HG03103 (cell line): ENCODE measurements around the gene TRRAP.
A peak's percentile ranks its signal among the peaks of the same experiment; 100 is the strongest.
"Not testable (repeated sequence)": the region's sequence is repeated elsewhere in the genome, so short reads cannot be mapped to it uniquely, and the experiment has no call there.

Source experiments
- ATAC-seq: cut with Tn5 transposase; IDR thresholded peaks from one replicate; pipeline ENCODE4 v1.9.1; 2021; ENCODE audit warnings: low read depth; ENCODE audit not compliant: unreplicated experiment

TRRAP gene

GRCh38 chr7:98878365-98879197 lies at the start of gene TRRAP:
TSS of gene TRRAP (plus strand) at chr7:98878532. CDS start at chr7:98881151, 2,619 bp downstream.
- ATAC-seq: peak; percentile 53

GRCh38 chr7:98830972-98831548 lies 47.3 kb upstream of the TRRAP start:
- ATAC-seq: no peak

GRCh38 chr7:98831641-98832221 lies 46.6 kb upstream of the TRRAP start:
- no peak for ATAC-seq

GRCh38 chr7:98833022-98833421 lies 45.3 kb upstream of the TRRAP start:
- no peak for ATAC-seq

GRCh38 chr7:98834949-98835348 lies 43.4 kb upstream of the TRRAP start:
- ATAC-seq: no peak

- ATAC-seq: no peak
Observed at GRCh38 chr7:98836811-98837629, 41.3 kb upstream of the TRRAP start.

- ATAC-seq: no peak
Observed at GRCh38 chr7:98837630-98837972, 40.7 kb upstream of the TRRAP start.

- no peak for ATAC-seq
Observed at GRCh38 chr7:98840096-98840495, 38.2 kb upstream of the TRRAP start.

GRCh38 chr7:98840722-98841121 lies 37.6 kb upstream of the TRRAP start:
- no peak for ATAC-seq

- no peak for ATAC-seq
Observed at GRCh38 chr7:98841179-98841997, 36.9 kb upstream of the TRRAP start.

GRCh38 chr7:98842552-98842951 lies 35.8 kb upstream of the TRRAP start:
- ATAC-seq: not testable (repeated sequence)

GRCh38 chr7:98848918-98849317 lies 29.4 kb upstream of the TRRAP start:
- no peak for ATAC-seq

- no peak for ATAC-seq
Observed at GRCh38 chr7:98852826-98853225, 25.5 kb upstream of the TRRAP start.

GRCh38 chr7:98855610-98856422 lies 22.5 kb upstream of the TRRAP start:
- no peak for ATAC-seq

GRCh38 chr7:98860071-98860470 lies 18.3 kb upstream of the TRRAP start:
- ATAC-seq: no peak

- no peak for ATAC-seq
Observed at GRCh38 chr7:98862203-98862602, 16.1 kb upstream of the TRRAP start.

- ATAC-seq: no peak
Observed at GRCh38 chr7:98862716-98863420, 15.5 kb upstream of the TRRAP start.

GRCh38 chr7:98863601-98864000 lies 14.7 kb upstream of the TRRAP start:
- no peak for ATAC-seq
